Fibroblast of skin of scalp (primary cell): ENCODE data around the gene FAM168A.
A peak's percentile ranks its signal among the peaks of the same experiment; 100 is the strongest.

ENCODE experiments used
- DNase-seq: peaks from one replicate; pipeline ENCODE4 v3.0.0-alpha.2; 2013

FAM168A gene

GRCh38 chr11:73422886-73423285 is 175.0 kb downstream of the FAM168A start:
- DNase-seq: no peak

GRCh38 chr11:73420136-73420535 is 177.8 kb downstream of the FAM168A start:
- no peak for DNase-seq

GRCh38 chr11:73416786-73417185 is 181.1 kb downstream of the FAM168A start:
- peak; percentile 78 for DNase-seq

- DNase-seq: peak; percentile 87
Observed at GRCh38 chr11:73415854-73416615, 181.9 kb downstream of the FAM168A start.

GRCh38 chr11:73414977-73415651 is 182.8 kb downstream of the FAM168A start:
- peak; percentile 96 for DNase-seq

GRCh38 chr11:73413256-73413655 is 184.7 kb downstream of the FAM168A start:
- no peak for DNase-seq

GRCh38 chr11:73412308-73412707 is 185.6 kb downstream of the FAM168A start:
- DNase-seq: no peak

GRCh38 chr11:73411031-73411430 is 186.9 kb downstream of the FAM168A start:
- no peak for DNase-seq

- peak; percentile 79 for DNase-seq
Observed at GRCh38 chr11:73410627-73411026, 187.3 kb downstream of the FAM168A start.

GRCh38 chr11:73409431-73409830 is 188.5 kb downstream of the FAM168A start:
- no peak for DNase-seq

- DNase-seq: no peak
Observed at GRCh38 chr11:73406619-73407018, 191.3 kb downstream of the FAM168A start.

GRCh38 chr11:73406131-73406530 is 191.8 kb downstream of the FAM168A start:
- no peak for DNase-seq

- DNase-seq: no peak
Observed at GRCh38 chr11:73405146-73405510, 192.8 kb downstream of the FAM168A start.

GRCh38 chr11:73404506-73405145 is 193.3 kb downstream of the FAM168A start:
- no peak for DNase-seq

GRCh38 chr11:73404048-73404447 is 193.9 kb downstream of the FAM168A start:
- peak; percentile 75 for DNase-seq

GRCh38 chr11:73403541-73403940 is 194.4 kb downstream of the FAM168A start:
- no peak for DNase-seq

GRCh38 chr11:73402834-73403185 is 195.1 kb downstream of the FAM168A start:
- peak; percentile 47 for DNase-seq

- no peak for DNase-seq
Observed at GRCh38 chr11:73401924-73402833, 195.7 kb downstream of the FAM168A start.

GRCh38 chr11:73401217-73401923 is 196.5 kb downstream of the FAM168A start:
- no peak for DNase-seq

- DNase-seq: no peak
Observed at GRCh38 chr11:73400293-73400692, 197.6 kb downstream of the FAM168A start.

- DNase-seq: no peak
Observed at GRCh38 chr11:73399636-73400035, 198.3 kb downstream of the FAM168A start.

- DNase-seq: peak; percentile 43
Observed at GRCh38 chr11:73399159-73399590, 198.7 kb downstream of the FAM168A start.
